HG03095 (cell line): Measurements from ENCODE around the gene ADAMTSL3.

Experiments used
- ATAC-seq: cut with Tn5 transposase; IDR thresholded peaks from one replicate; pipeline ENCODE4 v1.9.1; 2021; ENCODE audit warnings: moderate library complexity; ENCODE audit not compliant: unreplicated experiment

ADAMTSL3 gene, protein sequence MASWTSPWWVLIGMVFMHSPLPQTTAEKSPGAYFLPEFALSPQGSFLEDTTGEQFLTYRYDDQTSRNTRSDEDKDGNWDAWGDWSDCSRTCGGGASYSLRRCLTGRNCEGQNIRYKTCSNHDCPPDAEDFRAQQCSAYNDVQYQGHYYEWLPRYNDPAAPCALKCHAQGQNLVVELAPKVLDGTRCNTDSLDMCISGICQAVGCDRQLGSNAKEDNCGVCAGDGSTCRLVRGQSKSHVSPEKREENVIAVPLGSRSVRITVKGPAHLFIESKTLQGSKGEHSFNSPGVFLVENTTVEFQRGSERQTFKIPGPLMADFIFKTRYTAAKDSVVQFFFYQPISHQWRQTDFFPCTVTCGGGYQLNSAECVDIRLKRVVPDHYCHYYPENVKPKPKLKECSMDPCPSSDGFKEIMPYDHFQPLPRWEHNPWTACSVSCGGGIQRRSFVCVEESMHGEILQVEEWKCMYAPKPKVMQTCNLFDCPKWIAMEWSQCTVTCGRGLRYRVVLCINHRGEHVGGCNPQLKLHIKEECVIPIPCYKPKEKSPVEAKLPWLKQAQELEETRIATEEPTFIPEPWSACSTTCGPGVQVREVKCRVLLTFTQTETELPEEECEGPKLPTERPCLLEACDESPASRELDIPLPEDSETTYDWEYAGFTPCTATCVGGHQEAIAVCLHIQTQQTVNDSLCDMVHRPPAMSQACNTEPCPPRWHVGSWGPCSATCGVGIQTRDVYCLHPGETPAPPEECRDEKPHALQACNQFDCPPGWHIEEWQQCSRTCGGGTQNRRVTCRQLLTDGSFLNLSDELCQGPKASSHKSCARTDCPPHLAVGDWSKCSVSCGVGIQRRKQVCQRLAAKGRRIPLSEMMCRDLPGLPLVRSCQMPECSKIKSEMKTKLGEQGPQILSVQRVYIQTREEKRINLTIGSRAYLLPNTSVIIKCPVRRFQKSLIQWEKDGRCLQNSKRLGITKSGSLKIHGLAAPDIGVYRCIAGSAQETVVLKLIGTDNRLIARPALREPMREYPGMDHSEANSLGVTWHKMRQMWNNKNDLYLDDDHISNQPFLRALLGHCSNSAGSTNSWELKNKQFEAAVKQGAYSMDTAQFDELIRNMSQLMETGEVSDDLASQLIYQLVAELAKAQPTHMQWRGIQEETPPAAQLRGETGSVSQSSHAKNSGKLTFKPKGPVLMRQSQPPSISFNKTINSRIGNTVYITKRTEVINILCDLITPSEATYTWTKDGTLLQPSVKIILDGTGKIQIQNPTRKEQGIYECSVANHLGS (N-terminal part only)

DNA sequence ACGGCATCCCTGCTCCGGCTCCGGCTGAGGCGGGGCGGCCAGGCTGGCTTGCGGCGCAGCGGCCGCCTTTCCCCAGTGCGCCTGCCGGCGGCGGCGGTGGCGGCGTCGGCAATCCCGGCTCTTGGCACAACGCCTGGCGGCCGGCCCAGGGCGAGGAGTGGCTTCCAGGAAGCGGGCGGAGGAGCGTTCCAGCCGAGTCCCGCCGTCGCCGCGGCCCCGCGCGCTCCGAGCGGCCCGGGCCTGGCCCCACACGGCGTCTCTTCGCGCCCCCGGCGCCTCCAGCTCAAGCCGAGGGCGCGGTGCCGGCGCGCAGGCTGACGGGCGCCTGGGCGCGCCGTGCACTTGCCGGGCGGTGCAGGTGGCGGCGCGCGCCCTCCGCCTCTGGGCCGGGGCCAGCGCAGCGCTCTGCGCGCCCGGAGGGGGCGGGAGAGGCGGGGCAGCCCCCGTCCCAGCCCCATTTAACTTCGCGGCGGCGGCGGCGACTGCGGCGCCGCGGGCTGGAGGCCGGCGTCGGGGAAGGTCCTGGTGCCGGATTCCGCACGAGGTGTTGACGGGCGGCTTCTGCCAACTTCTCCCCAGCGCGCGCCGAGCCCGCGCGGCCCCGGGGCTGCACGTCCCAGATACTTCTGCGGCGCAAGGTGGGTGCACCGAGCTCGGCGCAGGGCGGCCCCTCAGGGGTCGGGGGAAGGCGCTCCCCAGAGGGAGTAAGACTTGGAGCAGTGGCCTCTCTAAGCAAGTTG, at the start of gene ADAMTSL3:
Gene ADAMTSL3 (plus strand): TSS at position 485 of the 740 bp plus-strand sequence. CDS start 1,639 bp downstream, outside the sequence.
- ATAC-seq, result no peak

DNA sequence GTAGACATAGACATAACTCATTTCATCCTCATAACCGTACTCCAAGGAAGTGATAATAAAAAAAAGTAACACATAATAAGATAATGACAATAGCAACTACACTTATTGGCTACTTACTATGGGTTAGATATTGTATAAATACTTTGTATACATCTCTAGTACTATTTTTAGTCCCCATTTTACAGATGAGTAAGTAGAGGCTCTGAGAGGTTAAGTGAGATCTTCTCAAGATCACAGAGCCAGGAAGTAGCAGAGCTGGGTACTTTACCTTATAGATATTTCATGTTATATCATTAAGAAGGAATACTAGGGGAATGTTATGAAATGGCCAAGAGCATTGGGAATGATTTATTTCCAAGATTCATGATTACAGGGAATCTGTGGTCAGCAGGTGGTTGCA, 49.4 kb upstream of the ADAMTSL3 start:
- no peak for ATAC-seq

DNA sequence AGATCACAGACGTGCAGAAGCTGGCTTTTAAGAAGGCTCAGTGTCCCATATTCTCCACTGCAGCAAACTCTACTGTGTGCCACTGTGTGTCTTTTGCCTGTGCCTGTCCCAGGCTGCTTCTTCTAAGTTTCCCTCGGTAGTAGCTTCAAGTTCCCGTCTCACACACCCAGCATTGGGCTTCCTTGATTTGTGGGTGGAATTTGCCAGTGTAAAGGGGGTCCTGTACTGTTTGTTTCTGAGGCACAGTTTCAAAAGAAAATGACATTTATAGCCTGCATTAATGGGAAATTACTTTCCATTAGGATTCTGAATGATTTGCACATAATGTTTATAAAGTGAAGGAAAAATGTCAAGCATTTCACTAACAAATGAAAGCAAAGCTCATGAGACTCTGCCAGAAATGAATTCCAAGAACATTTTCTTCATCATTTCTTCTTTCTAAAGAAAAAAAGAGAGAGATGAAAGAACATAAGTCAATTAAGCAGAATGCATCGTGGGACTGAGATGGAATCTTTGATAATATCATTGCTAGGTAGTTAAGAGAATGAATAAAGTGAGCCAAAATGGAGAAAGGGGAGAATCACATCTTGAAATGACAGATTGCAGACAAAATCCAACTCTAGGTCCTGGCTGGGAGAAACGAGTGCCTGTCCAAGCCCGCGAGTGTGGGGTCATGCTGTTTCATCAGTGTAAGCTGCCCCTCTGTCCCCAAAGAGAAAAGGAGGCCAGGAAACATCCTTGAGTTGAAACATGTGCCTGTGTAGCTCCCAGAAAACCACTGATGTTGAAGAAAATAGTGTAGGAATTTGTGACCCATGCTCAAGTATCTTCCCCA, 48.6 kb upstream of the ADAMTSL3 start:
- no peak for ATAC-seq

DNA sequence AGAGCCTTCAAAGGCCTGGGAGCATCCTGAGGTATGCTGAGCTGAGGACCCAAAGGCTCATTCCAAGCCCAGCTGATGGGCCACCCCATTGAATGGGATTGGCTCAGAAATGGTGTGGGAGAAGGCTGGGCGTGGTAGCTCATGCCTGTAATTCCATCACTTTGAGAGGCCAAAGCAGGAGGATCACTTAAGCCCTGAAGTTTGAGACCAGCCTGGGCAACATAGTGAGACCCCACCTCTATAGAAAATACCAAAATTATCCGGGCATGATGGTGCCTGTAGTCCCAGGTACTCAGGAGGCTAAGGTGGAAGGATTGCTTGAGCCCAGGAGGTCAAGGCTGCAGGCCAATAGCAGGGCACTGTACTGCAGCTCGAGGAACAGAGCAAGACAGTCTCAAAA, 43.8 kb upstream of the ADAMTSL3 start:
- ATAC-seq, result no peak

DNA sequence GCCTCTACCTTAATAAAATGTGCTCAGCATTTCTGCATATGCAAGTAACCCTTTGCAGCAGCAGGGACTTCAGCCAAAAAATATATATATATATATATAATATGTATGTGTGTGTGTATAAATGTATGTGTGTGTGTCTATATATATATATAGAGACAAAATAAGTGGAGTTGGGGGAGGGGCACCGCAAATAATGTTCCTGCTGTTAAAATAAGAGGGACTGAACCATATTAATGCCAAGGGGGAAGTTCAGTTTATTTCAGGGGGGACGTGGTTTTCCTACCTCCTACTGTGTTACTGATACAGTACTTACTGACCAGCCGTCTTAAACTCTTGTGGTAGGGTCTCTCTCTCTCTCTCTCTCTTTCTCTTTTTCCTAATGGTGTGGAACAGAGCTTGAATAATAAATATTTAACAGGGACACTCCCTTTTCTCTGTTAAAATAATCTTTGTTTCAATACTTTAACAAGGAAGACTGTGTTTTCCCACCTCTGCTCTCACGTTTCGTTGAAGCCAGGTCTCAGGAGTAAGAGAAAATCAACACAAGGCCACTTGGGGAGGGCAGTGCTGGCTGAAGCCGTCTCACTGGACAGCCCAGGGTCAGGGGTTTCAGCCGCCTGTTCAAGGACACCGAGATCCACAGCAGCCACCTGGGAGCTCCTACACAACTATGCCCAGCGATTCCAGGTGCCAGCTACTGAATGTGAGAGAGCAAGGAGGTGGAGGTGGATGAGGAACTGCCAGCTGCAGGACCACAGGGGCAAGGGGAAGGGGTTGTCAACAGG, 42.8 kb upstream of the ADAMTSL3 start:
- ATAC-seq, result no peak

DNA sequence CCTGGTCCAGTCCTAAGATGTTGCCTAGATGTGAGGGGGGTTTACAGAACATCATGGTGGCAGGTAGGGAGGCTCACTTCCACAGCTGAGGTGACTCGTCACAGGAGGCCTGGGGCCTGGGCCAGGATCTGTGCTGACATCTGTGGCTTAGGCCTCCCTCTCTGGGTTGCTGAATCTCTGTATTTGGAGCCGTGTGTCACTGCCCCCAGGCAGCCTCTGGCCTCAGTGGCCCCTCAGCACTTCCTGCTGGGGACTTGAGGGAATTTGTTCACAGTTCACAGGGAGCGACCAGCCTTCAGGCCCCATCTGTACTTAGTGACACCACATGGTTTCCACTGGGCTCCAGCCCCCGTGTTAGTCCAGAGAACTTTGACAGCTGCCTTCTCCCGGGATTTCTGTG, 41.7 kb upstream of the ADAMTSL3 start:
- ATAC-seq, result no peak

DNA sequence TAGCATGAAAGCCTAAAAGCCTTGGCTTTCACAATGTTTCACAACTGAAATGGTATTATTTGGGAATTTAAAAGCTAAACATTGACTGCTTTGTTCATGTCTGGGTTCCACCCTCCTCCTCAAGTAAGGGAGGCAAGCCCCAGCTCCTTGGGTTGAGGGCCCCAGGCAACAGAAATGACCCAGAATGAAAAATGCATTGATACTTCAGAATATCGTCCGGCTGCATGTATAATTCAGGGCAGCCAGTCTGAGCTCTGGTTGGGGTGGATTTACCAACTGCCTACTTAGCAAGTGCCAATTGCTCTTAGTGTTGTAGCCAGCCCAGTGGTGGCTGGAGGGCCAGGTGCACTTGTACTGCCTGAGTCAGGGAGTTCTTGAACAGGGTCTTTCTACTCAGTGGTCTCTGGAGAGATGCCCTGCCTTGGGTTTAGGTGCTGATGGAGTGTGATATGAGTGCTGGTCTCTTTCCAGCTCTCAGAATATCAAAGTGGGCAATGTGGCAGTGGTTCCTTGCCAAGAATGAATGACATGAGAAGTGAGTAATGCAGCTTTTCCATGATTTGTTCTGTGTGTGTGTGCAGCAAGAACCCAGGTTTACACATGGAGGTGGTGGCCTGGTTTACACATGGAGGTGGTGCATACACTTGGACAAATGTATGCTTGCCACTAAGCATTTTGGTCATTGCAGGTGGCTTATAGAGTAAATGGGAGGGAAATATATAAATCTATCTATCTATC, 40.9 kb upstream of the ADAMTSL3 start:
- ATAC-seq, result no peak

DNA sequence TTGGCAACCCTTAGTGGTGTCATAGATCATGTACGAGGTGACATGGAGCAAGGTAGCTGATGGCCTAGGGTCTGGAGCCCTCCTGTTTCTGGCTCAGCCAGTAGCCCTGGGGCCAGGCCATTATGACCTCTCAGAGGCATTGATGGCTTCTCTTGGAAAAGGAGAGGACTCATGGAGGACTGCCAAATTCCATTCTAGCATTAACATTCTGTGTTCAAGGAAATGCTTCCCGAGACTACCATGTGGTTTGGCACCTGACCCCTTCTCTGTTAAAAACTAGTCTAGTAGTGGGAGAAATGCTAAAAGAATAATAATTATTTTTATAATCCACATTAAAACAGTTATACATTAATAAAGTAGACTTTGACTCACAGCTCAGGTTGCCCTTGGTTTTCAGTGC, 40.2 kb upstream of the ADAMTSL3 start:
- ATAC-seq, result no peak

DNA sequence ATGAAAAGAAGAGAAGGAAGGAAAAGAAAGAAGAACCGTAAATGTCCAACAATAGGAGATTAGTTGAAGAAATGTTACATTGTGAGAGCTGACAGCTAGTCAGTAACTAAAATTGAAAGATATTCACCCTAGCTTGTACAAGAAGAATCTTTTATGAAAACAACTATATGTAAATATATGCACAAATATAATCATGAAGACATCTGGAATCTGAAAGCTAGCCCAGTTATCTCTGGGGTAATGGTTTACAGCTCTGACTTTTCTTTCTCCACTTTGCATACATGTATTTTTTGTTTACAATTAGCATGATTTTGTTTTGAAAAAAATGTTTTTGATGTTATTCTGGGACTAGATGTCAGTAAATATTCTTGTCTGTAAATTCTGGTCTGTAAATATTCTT, 37.1 kb upstream of the ADAMTSL3 start:
- ATAC-seq, result no peak

DNA sequence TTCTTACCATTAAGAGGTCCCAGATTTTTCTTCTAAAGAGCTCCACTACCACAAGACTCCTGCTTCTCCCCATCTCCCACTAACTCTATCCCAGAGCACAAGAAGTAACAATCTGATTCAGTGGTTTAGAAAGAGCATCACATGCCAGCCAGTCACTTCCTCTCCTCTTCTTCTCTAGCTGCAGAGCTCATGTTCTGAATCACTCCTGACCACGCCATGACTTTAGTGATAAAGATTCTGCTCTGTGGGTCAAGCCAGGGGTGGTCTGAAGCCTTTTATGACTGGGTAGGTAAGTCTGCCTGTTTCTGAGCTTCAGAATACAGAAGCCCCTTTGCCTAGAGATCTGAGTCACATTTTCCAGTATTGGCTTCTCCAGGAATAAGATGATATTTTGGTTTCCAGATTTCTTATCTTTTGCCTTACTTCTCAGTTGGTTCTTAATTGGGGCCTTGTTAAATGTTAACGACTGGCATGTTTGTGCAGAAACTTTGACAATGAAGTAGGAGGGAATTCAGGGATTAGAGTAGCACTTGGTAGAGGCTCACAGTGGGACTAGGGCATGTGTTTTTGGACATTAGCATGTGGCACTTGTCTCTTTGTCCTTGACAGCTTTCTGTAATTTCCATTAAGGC, 27.6 kb upstream of the ADAMTSL3 start:
- ATAC-seq, result no peak

DNA sequence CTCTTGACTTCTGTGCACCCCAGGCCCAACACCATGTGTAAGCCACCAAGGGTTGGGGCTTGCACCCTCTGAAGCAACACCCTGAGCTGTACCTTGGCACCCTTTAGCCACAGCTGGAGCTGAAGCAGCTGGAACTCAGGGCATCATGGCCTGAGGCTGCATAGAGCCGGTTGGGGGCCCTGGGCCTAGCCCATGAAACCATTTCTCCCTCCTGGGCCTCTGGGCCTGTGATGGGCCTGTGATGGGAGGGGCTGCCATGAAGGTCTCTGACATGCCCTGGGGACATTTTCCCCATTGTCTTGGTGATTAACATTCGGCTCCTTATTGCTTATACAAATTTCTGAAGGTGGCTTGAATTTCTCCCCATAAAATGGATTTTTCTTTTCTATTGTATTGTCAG, 22.4 kb upstream of the ADAMTSL3 start:
- ATAC-seq, result no peak

DNA sequence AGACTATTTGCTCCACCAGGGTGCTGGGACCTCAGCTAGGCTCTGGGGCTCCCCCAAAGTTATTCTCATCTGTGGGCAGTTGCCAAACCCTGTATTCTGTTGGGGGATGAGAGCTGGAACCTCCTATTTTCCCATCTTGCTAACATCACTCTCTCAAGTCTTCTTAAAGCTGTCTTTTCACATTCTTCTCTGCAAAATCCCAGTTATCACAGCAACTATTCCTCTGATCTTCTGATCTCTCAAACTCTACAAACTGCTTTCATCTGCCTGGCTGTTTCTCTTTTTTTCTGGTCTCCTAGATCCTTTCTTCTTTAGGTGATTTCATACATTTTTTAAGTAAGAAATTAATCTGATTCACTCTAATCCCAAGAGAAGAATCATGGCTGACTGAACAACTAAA, 10.7 kb upstream of the ADAMTSL3 start:
- ATAC-seq, result no peak

DNA sequence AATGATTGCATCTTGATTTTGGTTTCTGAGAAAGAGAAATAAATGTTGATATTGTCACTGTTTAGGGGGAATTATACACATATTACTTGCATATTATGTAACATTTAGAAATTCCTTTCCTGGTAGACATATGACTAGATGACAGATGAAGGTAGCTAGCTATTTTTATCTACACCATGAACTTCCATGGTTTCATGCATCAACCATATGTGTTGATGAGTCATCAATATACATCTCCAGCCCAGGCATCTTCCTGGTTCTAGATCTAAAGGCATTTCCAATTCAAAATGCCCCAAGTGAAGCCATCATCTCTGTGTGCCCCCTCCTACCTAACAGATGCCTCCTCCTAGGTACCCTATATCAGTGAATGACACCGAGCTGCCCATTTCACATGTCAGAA, 9.5 kb upstream of the ADAMTSL3 start:
- no peak for ATAC-seq

DNA sequence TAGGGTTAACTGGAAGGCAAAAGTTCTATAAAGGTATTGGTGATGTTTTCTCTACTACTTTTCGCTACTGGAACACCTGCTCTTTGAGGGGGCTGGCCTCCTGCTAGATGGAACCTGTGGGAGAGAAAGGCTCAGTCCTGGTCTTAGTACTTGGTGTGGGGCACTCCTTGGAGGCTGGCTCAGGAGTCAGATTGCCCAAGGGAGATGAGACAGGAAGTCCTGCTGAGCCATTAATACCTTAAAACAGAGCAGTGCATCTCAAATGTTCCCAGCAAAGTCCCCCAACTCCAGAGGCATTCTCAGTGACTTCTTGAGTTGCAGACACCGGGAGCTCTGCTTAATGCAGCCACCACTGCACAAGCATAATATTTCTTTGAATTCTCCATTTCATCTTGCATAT, 3.1 kb upstream of the ADAMTSL3 start:
- no peak for ATAC-seq

DNA sequence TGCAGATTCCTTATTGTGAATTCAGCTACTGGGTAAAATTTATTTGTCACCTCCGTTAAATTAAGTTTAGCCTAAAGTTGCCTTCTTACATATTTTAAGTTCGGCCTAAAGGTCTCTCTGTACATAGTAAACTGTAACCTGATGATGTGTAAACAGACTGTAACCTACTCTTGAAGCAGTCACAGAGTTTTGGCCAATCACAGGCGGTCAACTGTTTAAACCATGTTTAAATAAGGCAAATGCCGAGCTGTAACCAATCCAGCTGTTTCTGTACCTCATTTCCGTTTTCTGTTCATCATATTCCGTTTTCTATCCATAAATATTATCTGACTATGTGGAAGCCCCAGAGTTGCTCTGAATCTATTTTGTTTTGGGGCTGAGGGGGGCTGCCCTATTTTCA, 2.4 kb upstream of the ADAMTSL3 start:
- ATAC-seq, result no peak

DNA sequence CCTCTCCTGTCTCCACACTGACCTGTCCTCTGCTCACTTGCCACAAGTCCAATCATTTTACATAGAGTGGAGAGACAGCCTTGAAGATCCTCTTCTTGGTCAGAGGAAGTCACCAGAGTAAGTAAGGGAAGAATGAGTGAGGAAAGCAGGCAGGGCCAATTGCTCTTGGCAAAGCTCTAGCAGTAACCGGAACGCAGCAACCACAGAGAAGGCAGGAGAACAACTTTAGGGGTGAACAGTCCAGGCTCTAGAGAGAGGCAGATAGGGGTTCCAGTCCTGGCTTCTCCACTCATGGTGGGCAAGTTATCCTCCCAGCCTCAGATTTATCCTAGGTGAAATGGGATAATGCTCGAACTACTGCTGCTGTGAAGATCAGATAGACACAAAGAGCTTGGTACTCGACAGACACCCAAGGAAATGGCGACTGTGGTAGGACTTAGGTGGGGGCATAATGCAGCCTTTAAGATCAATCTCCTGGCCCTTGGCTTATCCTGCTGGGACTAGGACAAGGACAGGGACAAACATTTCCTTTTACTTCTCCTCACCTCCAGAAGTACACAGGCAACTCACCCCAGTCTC, 1.2 kb upstream of the ADAMTSL3 start:
- ATAC-seq, result no peak

DNA sequence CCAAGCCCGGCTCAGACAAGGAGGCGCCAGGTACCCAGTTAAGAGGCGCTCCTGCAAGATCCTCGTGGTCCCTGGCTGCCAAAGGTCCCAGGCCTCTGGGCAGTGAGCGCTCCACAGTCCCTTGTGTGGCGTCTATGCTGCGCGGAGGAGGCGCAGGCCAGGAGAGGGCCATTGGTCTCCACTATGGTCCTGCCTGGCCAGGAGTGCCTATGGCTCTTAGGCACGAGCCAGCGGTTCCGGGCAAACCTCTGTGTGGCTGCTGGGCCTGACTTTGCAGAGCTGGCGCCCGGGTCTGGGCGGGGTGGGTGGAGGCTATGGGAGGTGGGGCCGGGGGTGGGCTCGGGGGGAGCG, 660 bp upstream of the ADAMTSL3 start:
- no peak for ATAC-seq
